Measurements from ENCODE around the gene NFIB. TPM values are rescaled to one million over a fixed set of nuclear protein-coding genes. Genes with fewer than 3 reads are reported as not detected.

Gene NFIB
- total RNA-seq, 1 donor from 2014 or later, result 1.5 TPM

DNA sequence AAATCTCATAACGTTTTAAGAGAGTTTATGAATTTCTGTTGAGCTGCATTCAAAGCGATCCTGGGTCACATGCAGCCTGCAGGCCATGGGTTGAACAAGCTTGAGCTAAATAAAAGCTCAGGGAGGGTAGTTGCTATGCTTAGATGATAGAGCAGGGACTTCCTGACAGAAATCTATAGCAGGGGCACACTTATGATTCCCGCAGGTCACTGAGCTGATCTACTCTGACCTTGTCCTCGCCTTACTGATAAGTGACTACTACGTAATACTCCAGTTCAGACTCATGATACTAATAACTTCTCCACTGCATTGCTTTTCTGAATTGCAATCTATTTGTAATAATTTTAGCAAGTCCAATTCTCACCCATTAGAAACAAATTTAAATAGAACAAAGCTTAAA lies 90.9 kb downstream of the NFIB start:
- TF ChIP-seq, protein P1, sequence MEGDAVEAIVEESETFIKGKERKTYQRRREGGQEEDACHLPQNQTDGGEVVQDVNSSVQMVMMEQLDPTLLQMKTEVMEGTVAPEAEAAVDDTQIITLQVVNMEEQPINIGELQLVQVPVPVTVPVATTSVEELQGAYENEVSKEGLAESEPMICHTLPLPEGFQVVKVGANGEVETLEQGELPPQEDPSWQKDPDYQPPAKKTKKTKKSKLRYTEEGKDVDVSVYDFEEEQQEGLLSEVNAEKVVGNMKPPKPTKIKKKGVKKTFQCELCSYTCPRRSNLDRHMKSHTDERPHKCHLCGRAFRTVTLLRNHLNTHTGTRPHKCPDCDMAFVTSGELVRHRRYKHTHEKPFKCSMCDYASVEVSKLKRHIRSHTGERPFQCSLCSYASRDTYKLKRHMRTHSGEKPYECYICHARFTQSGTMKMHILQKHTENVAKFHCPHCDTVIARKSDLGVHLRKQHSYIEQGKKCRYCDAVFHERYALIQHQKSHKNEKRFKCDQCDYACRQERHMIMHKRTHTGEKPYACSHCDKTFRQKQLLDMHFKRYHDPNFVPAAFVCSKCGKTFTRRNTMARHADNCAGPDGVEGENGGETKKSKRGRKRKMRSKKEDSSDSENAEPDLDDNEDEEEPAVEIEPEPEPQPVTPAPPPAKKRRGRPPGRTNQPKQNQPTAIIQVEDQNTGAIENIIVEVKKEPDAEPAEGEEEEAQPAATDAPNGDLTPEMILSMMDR (IDR thresholded peaks at IDR 0.05; ENCODE audit: partially characterized antibody, unreplicated experiment), result no peak
- Mint-ChIP-seq H3K36me3 (ENCODE audit: unreplicated experiment) (peaks cover 6% of the 10 kb centered on the region), H3K4me1 (ENCODE audit: low read depth, unreplicated experiment) (no peaks in the 10 kb centered on the region), H3K9me3 (ENCODE audit: unreplicated experiment) (no peaks in the 10 kb centered on the region), H3K4me3 (ENCODE audit: unreplicated experiment) (no peak overlapping the region), H3K27me3 (ENCODE audit: unreplicated experiment) (peaks cover 2% of the 10 kb centered on the region), H3K27ac (ENCODE audit: unreplicated experiment) (no peak overlapping the region)
- DNase-seq, result no peak

GRCh38 chr9:14222149-14222835 lies 91.6 kb downstream of the NFIB start:
- Mint-ChIP-seq H3K9me3 (ENCODE audit: unreplicated experiment) (no peaks in the 10 kb centered on the region), H3K4me1 (ENCODE audit: low read depth, unreplicated experiment) (no peaks in the 10 kb centered on the region), H3K4me3 (ENCODE audit: unreplicated experiment) (no peak overlapping the region), H3K36me3 (ENCODE audit: unreplicated experiment) (peaks cover 6% of the 10 kb centered on the region), H3K27ac (ENCODE audit: unreplicated experiment) (no peak overlapping the region), H3K27me3 (ENCODE audit: unreplicated experiment) (peaks cover 2% of the 10 kb centered on the region)
- DNase-seq, result no peak
- TF ChIP-seq, protein P1 (IDR thresholded peaks at IDR 0.05; ENCODE audit: partially characterized antibody, unreplicated experiment), result no peak

DNA sequence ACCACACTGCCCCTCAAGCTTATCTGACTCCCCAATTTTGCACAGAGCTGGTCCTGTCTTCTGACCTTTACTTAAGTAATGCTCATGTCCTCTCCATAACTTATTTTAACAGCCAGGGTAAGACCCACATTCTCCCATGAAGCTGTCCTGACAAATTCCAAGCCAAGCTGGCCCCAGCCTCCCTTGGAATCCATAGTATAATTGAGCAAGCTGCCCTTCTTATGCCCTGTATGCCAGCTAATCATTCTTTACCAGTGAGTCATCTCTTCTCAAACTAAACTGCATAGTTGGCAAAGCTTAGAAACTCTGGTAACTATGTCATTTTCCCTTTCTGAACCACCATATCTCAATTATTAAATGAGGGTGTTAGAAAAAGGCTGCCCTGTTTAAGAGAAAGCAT lies 92.4 kb downstream of the NFIB start:
- H3K4me3 Mint-ChIP-seq (ENCODE audit: unreplicated experiment), result no peak overlapping the region
- TF ChIP-seq, protein P1 (IDR thresholded peaks at IDR 0.05; ENCODE audit: partially characterized antibody, unreplicated experiment), result no peak
- H3K9me3 Mint-ChIP-seq (ENCODE audit: unreplicated experiment), result no peaks in the 10 kb centered on the region
- peaks cover 2% of the 10 kb centered on the region for H3K27me3 Mint-ChIP-seq (ENCODE audit: unreplicated experiment)
- no peak for DNase-seq
- H3K27ac Mint-ChIP-seq (ENCODE audit: unreplicated experiment), result no peak overlapping the region
- H3K4me1 Mint-ChIP-seq (ENCODE audit: low read depth, unreplicated experiment), result no peaks in the 10 kb centered on the region
- H3K36me3 Mint-ChIP-seq (ENCODE audit: unreplicated experiment), result peaks cover 6% of the 10 kb centered on the region

GRCh38 chr9:14221119-14221518 lies 92.8 kb downstream of the NFIB start:
- H3K27ac Mint-ChIP-seq (ENCODE audit: unreplicated experiment), result no peak overlapping the region

GRCh38 chr9:14220256-14220655 lies 93.7 kb downstream of the NFIB start:
- Mint-ChIP-seq H3K4me3 (ENCODE audit: unreplicated experiment) (no peak overlapping the region), H3K4me1 (ENCODE audit: low read depth, unreplicated experiment) (no peaks in the 10 kb centered on the region), H3K9me3 (ENCODE audit: unreplicated experiment) (no peaks in the 10 kb centered on the region), H3K27ac (ENCODE audit: unreplicated experiment) (no peak overlapping the region), H3K36me3 (ENCODE audit: unreplicated experiment) (peaks cover 6% of the 10 kb centered on the region), H3K27me3 (ENCODE audit: unreplicated experiment) (peaks cover 2% of the 10 kb centered on the region)
- DNase-seq, result no peak
- TF ChIP-seq, protein P1 (IDR thresholded peaks at IDR 0.05; ENCODE audit: partially characterized antibody, unreplicated experiment), result no peak

More at GRCh38 chr9:14221119-14221518, 92.8 kb downstream of the NFIB start:
- peaks cover 6% of the 10 kb centered on the region for H3K36me3 Mint-ChIP-seq (ENCODE audit: unreplicated experiment)
- no peaks in the 10 kb centered on the region for H3K9me3 Mint-ChIP-seq (ENCODE audit: unreplicated experiment)
- peaks cover 2% of the 10 kb centered on the region for H3K27me3 Mint-ChIP-seq (ENCODE audit: unreplicated experiment)
- H3K4me3 Mint-ChIP-seq (ENCODE audit: unreplicated experiment), result no peak overlapping the region
- H3K4me1 Mint-ChIP-seq (ENCODE audit: low read depth, unreplicated experiment), result no peaks in the 10 kb centered on the region
- TF ChIP-seq, protein P1 (IDR thresholded peaks at IDR 0.05; ENCODE audit: partially characterized antibody, unreplicated experiment), result no peak
- no peak for DNase-seq

Measured in glutamatergic neuron (in vitro differentiated cells).